GM06990 (cell line): Measurements from ENCODE around the gene SCAF8.

Source experiments
- DNase-seq: peaks from one replicate; pipeline ENCODE4 v3.0.0-alpha.2; 2011; ENCODE audit not compliant: insufficient read length; ENCODE audit errors: extremely low read depth
- H3K27me3 ChIP-seq: replicated peaks from 2 replicates; pipeline ENCODE4 v1.6.0; 2011; ENCODE audit warnings: low read length; ENCODE audit not compliant: control insufficient read depth, insufficient read depth
- H3K36me3 ChIP-seq: 2 replicates; pipeline ENCODE4 v1.5.1; 2011; ENCODE audit warnings: low read length; ENCODE audit not compliant: control insufficient read depth, insufficient read depth
- H3K4me3 ChIP-seq: replicated peaks from 2 replicates; pipeline ENCODE4 v1.5.1; 2011; ENCODE audit warnings: low read depth, mild to moderate bottlenecking, control low read depth, low read length
- TF ChIP-seq, protein P1 (sequence below): IDR thresholded peaks from 2 replicates; pipeline ENCODE4 v1.5.1; 2011; ENCODE audit warnings: low read length, control low read depth, mild to moderate bottlenecking, inconsistent platforms; ENCODE audit not compliant: insufficient read depth, poor library complexity, severe bottlenecking

The SCAF8 gene

DNA sequence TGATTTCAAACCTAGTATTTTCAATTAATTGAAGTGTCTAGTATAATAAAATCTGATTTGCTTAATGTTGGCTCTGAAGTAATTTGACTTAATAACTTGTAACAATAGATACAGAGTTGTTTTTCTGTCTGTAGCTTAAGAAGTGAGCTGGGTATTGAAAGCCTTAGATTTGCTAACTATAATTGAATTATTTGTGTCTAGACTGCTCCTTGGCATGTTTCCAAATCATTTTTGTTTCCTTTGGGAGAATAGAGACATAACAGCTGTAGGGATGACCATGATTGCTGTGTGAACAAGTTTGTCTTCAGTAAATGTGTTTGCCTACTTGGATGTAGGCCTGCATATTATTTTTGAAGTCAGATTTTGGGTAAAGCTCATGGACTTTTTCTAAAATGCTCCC is 115.4 kb downstream of the SCAF8 start:
- TF ChIP-seq, protein P1, sequence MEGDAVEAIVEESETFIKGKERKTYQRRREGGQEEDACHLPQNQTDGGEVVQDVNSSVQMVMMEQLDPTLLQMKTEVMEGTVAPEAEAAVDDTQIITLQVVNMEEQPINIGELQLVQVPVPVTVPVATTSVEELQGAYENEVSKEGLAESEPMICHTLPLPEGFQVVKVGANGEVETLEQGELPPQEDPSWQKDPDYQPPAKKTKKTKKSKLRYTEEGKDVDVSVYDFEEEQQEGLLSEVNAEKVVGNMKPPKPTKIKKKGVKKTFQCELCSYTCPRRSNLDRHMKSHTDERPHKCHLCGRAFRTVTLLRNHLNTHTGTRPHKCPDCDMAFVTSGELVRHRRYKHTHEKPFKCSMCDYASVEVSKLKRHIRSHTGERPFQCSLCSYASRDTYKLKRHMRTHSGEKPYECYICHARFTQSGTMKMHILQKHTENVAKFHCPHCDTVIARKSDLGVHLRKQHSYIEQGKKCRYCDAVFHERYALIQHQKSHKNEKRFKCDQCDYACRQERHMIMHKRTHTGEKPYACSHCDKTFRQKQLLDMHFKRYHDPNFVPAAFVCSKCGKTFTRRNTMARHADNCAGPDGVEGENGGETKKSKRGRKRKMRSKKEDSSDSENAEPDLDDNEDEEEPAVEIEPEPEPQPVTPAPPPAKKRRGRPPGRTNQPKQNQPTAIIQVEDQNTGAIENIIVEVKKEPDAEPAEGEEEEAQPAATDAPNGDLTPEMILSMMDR, result no peak
- no peak for DNase-seq
- H3K27me3 ChIP-seq, result no peaks in the 10 kb centered on the region
- no peak overlapping the region for H3K4me3 ChIP-seq
- no peaks in the 10 kb centered on the region; the same call in none of the 2 replicates for H3K36me3 ChIP-seq

DNA sequence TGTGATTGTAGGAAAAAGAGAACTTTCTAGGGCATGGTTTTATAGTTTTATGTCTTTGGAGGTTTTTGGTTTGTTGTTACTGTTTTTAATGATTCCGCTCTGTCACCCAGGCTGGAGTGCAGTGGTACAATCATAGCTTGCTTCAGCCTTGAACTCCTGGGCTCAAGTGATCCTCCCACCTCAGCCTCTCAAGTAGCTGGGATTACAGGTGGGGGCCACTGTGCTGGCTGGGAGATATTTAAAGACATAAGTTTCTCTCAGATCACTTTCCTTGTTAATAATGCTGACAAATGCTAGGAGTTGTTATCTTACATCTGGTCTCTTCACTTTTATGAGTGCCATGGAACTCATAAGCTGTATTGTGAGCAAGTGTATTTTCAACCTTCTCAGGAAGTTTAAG is 116.3 kb downstream of the SCAF8 start:
- Histone ChIP-seq H3K4me3 (no peak overlapping the region), H3K27me3 (no peaks in the 10 kb centered on the region), H3K36me3 (no peaks in the 10 kb centered on the region; the same call in none of the 2 replicates)
- TF ChIP-seq, protein P1, result no peak
- DNase-seq, result no peak

DNA sequence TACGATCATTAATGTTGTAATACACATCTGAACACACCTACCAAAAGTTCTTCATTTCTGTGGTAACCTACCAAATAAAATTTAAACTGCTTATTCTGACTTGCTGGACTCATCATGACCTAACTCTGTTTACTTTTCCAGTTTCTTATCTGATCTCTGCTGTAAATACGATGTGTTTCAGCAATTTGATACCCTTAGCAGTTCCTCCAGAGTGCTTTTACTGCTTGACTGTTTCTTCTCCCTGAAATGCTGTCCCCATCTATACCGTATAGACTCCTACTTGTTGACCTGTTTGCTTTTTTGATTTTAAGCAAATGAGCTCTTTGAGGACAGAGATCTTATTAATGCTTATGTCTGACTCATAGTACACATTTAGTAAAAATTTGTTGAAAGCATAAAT is 119.5 kb downstream of the SCAF8 start:
- Histone ChIP-seq H3K27me3 (no peaks in the 10 kb centered on the region), H3K4me3 (no peak overlapping the region), H3K36me3 (no peaks in the 10 kb centered on the region; the same call in none of the 2 replicates)
- TF ChIP-seq, protein P1, result no peak
- DNase-seq, result no peak

DNA sequence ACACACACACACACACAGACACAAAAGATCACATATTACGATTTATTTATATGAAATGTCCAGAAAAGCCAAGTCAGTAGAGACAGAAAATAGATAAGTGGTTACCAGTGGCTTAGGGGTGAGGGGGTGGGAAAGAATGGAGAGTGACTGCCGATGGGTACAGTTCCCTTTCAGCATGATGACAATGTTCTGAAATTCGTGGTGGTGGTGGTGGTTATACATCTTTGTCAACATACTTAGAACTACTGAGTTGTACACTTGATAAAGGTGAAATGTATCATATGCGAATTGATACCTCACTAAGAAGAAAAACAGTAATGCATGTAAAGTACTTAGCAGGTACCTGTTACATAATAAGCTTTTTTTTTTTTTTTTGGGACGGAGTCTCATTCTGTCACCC is 124.3 kb downstream of the SCAF8 start:
- Histone ChIP-seq H3K4me3 (no peak overlapping the region), H3K27me3 (no peaks in the 10 kb centered on the region), H3K36me3 (no peaks in the 10 kb centered on the region; the same call in 1 of the 2 replicates)
- DNase-seq, result no peak
- TF ChIP-seq, protein P1, result no peak

DNA sequence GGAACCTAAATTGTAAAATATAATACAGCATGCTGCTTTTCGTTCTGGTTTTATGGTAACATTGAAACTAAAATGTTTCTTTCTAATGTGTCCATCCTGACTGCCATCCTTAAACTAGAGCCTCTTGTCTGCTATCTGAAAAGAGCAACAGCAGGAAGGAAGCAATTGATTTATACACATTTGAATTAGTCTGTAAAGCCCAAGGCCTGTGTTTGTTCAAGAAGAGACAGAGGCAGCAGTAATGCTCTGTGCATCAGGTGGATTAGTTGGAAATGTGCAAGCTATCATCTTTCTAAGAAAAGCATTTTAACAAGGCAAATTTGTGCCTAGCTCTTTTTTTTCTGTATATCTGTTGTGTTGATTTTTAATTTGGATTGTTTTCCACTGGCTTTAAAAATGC is 128.6 kb downstream of the SCAF8 start:
- Histone ChIP-seq H3K27me3 (no peaks in the 10 kb centered on the region), H3K36me3 (no peaks in the 10 kb centered on the region)
- no peak for DNase-seq

More for the DNA sequence above, 128.6 kb downstream of the SCAF8 start:
- no peak overlapping the region for H3K4me3 ChIP-seq
- TF ChIP-seq, protein P1, result no peak
